Activated T-helper 1 cell treated with anti-CD3 and anti-CD28 coated beads, Interleukin-2, amount 50 U/mL, for 16 hours (primary cell): ENCODE measurements around the gene CABP7.

Experiments
- DNase-seq, 2 donors: peaks; one replicate each; pipeline ENCODE4 v3.0.0-alpha.2; 2020; ENCODE audit warnings: low read depth in 1 of 2, low spot score in 1 of 2

CABP7 gene

GRCh38 chr22:29702000-29702930 is 17.5 kb upstream of the CABP7 start:
- no peak for DNase-seq

GRCh38 chr22:29702931-29703501 is 16.8 kb upstream of the CABP7 start:
- DNase-seq = no peak

GRCh38 chr22:29703569-29704195 is 16.1 kb upstream of the CABP7 start:
- no peak for DNase-seq

- no peak for DNase-seq
These were observed 15.1 kb upstream of the CABP7 start for GRCh38 chr22:29704528-29705285.

- DNase-seq = no peak
These were observed 14.2 kb upstream of the CABP7 start for GRCh38 chr22:29705651-29706050.

GRCh38 chr22:29706486-29706885 is 13.3 kb upstream of the CABP7 start:
- DNase-seq = no peak

- DNase-seq = no peak
These were observed 12.8 kb upstream of the CABP7 start for GRCh38 chr22:29707010-29707409.

- DNase-seq = no peak
These were observed 12.3 kb upstream of the CABP7 start for GRCh38 chr22:29707471-29707870.

- DNase-seq = no peak
These were observed 9.6 kb upstream of the CABP7 start for GRCh38 chr22:29710193-29710592.

- DNase-seq = no peak
These were observed 8.7 kb upstream of the CABP7 start for GRCh38 chr22:29710922-29711593.

GRCh38 chr22:29712119-29712518 is 7.7 kb upstream of the CABP7 start:
- no peak for DNase-seq

GRCh38 chr22:29713156-29713727 is 6.6 kb upstream of the CABP7 start:
- no peak for DNase-seq

- DNase-seq = no peak
These were observed 4.6 kb upstream of the CABP7 start for GRCh38 chr22:29715240-29715639.

- no peak for DNase-seq
These were observed 4.1 kb upstream of the CABP7 start for GRCh38 chr22:29715705-29716104.

GRCh38 chr22:29716814-29717545 is 2.8 kb upstream of the CABP7 start:
- DNase-seq = no peak

GRCh38 chr22:29717789-29718188 is 2.0 kb upstream of the CABP7 start:
- DNase-seq = no peak

- no peak for DNase-seq
These were observed 579 bp upstream of the CABP7 start for GRCh38 chr22:29718949-29719898.

GRCh38 chr22:29720811-29721323 is 1.1 kb downstream of the CABP7 start:
- no peak for DNase-seq

- no peak for DNase-seq
These were observed 2.3 kb downstream of the CABP7 start for GRCh38 chr22:29722151-29722550.
